Measurements from ENCODE around the gene SAMD11.

The SAMD11 gene

GRCh38 chr1:939511-940106, 15.9 kb downstream of the SAMD11 start:
- no peak for TF ChIP-seq CTCF (IDR thresholded peaks at IDR 0.05; ENCODE audit: extremely low read depth, missing control alignments)
- DNase-seq (ENCODE audit: low spot score): no peak

- TF ChIP-seq CTCF (IDR thresholded peaks at IDR 0.05; ENCODE audit: extremely low read depth, missing control alignments): no peak
- peak; percentile 84 for DNase-seq (ENCODE audit: low spot score)
Observed at GRCh38 chr1:940107-941014, 16.6 kb downstream of the SAMD11 start.

GRCh38 chr1:941015-941587, 17.4 kb downstream of the SAMD11 start:
- DNase-seq (ENCODE audit: low spot score): peak; percentile 70
- TF ChIP-seq CTCF (IDR thresholded peaks at IDR 0.05; ENCODE audit: extremely low read depth, missing control alignments): no peak

- peak; percentile 84 for DNase-seq (ENCODE audit: low spot score)
- TF ChIP-seq CTCF (IDR thresholded peaks at IDR 0.05; ENCODE audit: extremely low read depth, missing control alignments): no peak
Observed at GRCh38 chr1:941588-942383, 18.1 kb downstream of the SAMD11 start.

GRCh38 chr1:942411-942821, 18.7 kb downstream of the SAMD11 start:
- no peak for TF ChIP-seq CTCF (IDR thresholded peaks at IDR 0.05; ENCODE audit: extremely low read depth, missing control alignments)
- DNase-seq (ENCODE audit: low spot score): no peak

GRCh38 chr1:942864-943533, 19.3 kb downstream of the SAMD11 start:
- TF ChIP-seq CTCF (IDR thresholded peaks at IDR 0.05; ENCODE audit: extremely low read depth, missing control alignments): no peak
- DNase-seq (ENCODE audit: low spot score): no peak

Measured in GM20000 (cell line).